ENCODE results near the gene TTLL1.
"Not testable (repeated sequence)": the region's sequence is repeated elsewhere in the genome, so short reads cannot be mapped to it uniquely, and the experiment has no call there.

The TTLL1 gene

DNA sequence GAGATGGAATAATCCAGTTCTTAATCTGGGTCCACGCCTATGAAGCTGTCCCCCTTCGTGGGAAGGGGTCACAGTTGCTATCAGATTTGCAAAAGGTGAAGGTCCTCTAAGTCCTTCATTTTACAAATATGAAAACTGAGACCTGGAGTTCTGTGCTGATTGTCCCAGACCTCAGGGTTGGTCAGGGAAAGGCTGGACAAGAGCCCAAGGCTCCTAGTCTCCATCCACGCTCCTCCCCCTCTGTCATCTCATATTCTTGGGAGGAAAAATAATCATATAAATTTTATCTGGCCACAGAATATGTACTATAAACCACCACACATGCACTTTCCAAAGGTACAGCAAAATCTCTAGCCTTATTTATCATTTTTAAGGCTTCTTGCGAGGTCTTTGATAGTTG lies 79.7 kb downstream of the TTLL1 start:
- no peak for DNase-seq

DNA sequence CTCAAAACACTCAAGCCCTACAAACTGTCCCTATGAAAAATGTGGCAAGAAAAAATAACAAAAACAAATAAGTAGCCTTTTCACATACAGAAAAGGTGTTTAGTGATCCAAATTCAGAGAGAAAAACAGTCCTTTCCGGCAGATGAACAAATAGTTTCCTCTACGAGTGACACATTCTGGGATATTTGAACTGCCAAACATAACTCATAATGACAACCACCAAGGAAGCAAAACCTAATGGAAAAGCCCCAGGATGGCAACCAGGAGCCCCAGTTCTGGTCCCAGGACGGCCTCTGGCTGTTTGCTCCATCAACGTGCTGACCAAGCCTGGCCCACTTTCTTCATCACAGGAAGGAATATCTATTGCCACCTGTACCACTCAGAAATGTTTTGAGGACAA lies 80.3 kb downstream of the TTLL1 start:
- no peak for DNase-seq

DNA sequence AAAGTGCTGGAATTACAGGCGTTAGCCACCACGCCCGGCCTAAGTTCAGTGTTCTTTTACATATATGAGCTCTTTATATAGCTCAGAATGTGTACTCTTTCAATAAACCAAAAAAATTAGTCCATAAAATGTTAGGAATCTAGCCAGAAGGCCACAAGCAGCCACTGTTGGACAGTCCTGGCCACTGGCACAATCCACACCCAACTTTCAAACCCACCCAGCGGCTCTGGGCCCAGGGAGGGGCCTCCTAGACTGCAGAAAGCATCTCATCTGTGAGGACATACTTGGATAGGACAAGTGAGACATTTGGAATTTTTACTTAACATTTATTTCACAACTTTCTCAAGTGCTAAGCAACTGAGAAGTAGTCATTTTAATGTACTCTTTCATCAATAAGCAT lies 80.7 kb downstream of the TTLL1 start:
- no peak for DNase-seq

DNA sequence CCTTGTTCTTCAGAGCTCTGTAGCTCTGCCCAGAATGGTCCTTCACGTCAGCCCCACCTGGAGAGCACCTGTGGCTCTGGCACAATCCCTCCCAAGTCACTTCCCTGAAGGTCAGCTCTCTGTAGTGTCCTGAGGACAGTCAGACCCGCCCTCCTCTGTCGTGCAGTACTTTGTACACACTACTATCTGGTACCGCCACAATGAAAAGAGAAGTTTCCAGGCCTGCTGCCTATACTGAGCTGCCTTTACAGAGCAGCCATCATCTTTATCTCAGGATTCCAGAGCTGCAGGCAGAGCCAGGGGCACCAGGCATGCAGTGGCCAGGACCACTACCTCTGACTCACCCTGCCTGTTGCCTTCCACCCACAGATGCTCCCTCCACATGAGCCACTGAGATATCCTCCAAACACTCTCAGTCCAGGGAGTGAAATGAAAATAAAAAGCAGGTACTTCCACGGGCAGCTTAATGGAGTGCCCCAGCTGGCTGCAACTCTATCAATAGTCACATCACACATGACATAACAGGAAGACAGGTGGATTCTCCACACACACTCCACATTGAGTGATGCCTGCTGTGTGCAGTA lies 81.6 kb downstream of the TTLL1 start:
- DNase-seq: no peak

DNA sequence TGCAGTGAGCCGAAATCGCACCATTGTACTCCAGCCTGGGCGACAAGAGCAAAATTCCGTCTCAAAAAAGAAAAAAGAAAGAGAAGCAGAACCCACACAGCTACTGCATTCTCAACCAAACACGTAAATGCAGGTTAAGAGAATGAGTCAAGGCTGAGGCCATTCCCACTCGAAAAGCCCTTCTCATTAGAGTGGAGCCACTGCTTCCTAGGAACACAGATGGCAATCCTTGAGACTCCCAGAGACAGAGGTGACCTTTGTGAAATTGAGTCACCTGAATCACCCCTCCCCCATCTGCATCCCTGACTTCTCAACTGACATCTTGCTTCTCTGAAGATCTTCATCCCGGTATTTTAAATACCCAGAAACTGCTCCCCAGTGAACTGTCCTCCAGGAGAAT lies 82.4 kb downstream of the TTLL1 start:
- no peak for DNase-seq

DNA sequence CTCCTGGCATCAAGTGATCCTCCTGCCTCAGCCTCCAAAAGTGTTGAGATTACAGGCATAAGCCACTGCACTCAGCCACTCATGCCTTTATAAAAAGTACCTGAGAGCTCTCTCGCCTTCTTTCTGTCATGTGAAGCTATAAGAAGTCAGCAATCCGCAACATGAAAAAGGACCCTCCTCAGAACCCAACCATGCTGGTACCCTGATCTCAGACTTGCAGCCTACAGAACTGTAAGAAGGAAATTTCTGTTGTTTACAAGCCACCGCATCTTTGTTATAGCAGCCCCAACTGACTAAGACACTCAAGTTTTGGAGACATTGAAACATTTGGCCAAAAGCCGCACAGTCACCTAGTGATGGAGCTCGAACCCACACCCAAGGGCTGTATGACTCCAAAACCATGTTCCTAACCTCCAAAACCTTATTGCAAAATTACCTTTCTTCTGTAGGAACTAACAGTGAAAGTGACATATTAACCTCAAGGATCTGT lies 83.1 kb downstream of the TTLL1 start:
- no peak for DNase-seq

DNA sequence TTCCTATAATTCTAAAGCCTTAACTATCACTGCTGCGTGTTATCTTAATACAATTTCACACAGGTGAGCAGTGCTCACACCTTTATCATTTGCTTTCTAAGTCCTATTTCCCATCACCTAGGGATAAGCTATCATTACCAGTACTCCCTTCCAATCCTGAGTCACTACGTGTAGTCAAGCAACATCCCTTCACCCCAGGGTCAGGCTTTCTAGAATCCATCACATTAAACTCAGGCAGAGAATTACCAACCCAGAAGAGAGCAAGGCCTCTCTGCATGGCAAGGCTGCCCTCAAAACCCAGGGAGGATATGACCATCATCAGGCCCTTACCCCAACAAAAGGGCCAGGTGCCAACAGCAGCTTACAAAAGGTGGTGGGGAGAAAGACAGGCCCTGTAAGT lies 84.1 kb downstream of the TTLL1 start:
- no peak for DNase-seq

DNA sequence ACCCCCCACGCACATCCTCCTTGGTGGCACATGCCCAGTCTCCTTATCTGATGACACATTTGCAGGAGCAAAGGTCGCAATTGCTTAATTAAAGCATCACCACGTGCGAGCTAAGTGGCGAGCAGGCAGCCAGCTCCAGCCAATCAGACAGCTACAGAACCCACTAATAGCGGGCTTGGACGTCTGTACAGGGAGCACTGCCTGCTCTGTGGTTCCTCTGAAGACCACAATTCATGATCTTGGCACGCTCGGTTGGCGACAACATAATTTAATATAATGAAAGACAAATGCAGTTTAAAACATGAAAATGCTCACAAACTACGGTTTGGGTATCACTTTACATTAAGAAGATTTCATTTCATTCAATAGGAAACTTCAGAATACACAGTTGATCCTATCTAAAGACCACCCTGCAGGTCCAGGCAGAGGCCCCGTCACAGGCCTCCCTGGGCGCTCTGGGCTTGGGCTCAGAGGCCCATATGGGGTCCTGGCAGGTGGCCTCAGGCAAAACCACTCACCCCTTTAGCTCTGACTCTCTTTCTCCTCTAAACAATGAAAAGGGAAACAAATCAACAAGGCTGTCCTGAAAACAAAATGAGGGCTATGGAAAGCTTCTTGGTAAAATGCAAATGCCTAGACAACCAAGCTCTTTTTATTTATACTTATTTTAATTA lies 84.7 kb downstream of the TTLL1 start:
- DNase-seq: no peak

DNA sequence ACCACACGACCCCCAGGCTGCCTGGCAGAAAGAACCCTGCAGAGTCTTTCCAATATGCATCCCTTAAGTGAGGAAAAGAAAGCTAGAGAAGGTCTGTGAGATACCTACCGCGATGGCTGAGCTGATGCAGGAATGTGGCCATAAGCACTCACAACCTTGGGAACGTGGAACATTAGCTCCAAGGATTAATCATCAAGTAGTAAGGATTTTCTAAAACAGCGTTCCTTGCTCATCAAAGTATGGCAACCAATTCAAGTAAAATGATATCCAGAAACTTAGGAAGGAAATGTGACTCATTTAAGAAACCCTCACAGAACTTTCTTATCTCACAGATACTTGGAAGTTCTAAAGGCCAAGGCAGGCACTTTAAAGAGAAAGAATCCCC lies 87.0 kb downstream of the TTLL1 start:
- DNase-seq: no peak

DNA sequence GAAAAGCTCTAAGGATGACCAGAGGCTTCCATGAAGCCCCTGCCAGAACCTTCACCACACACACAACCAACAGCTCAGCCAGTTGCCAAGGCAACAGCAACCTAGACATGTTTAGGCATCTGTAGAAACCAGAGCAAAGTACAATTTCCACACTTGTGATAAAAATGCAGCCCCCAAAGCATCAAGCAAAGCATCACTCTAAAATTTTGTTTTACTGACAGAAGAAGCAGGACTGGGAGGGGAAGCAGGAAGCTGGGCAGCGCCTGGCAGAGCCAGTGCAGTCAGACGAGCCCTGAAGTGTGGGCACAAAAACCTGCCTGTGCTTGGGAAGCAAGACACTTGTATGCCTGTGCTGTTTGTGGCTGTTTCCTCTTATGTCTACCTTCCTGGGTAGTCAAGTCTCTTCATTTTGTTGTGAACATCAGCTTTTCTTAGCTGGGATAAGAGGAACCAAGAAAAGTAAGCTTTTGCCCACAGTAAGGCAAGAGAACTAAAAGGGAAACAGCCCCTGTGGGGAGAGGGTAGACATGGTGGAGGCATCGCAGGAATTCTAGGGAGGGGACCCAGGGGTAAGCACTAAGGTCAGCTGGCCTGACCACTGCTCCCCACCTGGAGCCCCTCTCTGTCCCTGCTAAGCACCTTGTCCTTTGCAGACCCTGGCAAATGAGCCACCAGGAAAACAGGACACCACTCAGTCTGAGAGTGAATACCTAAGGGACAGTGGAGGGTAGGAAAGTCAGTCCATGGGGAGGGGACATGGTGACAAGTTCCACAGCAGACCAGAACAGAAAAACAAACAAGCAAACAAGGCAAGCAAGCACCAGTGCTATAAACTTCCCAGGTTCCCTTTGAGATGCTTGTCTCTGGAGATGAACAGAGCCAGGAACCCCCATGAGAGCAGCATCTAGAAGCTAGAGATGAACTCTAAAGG lies 87.7 kb downstream of the TTLL1 start:
- no peak for DNase-seq

DNA sequence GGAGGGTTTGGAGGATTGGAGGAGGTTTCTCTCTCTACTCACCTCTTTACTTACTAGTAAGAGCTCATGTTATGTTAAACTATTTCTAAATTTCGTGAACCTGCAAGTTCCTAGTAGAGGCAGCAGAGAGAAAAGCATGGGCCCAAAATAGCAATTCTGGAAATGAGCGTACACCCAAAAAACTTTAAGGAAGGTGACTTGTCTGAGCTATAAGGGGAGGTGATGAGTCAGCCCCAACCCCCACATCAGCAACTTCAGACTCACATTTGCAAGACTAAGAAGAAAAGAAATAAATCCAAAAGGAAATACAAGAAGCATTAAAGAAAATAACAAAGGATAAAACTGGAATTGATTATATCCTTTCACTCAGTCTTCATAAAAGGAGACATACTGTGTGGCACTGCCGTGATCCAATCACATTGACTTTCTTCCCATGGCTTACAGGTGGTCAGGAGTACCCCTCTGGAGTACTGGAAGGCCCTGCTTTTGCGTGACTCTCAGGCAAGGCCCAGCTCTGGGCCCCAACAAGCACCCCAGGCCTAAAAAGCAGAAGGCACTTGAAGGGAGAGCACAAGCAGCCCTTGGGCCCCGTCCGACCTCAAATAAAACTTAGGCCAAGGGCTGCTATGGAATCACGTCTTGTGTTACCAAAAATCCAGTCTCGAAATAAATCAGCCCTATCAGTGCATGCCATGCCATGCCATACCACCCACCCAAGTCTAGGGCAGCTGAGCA lies 88.6 kb downstream of the TTLL1 start:
- DNase-seq: no peak

DNA sequence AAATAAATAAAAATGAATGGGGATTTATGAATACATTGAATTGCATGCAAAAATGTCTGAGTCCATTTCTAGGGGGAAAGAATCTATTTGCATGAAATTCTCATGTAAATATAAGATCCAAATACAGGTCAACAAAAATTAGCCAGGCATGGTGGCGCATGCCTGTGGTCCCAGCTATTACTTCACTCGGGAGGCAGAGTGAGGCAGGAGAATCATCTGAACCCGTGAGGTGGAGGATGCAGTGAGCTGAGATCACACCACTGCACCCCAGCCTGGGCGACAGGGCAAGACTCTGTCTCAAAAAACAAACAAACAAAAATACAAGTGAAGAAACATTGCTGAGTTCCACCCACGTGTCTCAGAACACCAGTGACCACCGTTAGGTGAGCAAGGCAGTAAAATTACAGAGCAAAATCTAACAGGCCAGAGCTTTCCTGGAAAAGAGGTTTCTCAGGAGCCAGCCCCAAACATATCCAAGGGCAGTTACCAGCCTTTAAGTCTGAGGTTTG lies 91.6 kb downstream of the TTLL1 start:
- DNase-seq: no peak

DNA sequence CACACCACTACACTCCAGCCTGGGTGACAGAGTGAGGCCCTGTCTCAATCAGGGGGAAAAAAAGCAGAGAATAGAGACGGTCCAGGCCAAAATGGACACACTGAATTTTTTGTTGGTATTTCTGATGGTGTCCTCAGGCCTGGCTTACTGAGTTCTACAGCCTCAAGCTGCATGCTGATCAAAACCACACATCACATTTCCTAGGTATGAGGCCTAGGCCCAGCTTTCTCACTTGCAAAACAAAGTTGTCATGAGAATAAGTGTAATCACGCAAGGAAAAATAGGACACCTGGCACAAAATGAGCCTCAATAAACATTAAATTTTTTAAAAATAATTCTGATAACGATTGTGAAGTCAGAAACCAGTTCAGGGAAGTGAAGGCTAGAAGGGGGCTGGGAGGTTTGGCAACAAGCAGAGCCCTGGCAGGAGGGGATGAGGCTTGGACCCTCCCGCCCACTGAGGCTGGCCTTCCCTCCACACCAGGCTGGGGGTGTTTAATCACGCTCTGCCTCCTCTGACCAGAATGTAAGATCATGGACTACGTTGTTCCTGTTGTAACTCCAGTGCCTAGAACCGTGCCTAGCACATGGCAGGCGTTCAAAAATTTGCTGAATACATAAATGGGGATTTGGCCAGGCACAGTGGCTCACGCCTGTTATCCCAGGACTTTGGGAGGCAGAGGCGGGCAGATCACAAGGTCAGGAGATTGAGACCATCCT lies 92.4 kb downstream of the TTLL1 start:
- DNase-seq: no peak

DNA sequence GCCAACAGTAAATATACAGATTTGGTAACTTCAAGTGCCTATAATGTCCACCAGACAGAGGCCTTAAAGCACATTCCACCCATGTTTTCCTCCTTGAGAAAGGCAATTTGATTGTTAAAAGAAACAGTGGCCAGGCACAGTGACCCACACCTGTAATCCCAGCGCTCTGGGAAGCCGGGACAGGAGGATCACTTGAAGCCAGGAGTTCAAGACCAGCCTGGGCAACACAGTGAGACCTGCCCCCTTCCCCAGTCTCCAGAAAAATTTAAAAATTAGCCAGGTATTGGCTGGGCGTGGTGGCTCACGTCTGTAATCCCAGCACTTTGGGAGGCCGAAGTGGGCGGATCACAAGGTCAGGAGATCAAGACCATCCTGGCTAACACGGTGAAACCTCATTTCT lies 93.5 kb downstream of the TTLL1 start:
- DNase-seq: not testable (repeated sequence)

DNA sequence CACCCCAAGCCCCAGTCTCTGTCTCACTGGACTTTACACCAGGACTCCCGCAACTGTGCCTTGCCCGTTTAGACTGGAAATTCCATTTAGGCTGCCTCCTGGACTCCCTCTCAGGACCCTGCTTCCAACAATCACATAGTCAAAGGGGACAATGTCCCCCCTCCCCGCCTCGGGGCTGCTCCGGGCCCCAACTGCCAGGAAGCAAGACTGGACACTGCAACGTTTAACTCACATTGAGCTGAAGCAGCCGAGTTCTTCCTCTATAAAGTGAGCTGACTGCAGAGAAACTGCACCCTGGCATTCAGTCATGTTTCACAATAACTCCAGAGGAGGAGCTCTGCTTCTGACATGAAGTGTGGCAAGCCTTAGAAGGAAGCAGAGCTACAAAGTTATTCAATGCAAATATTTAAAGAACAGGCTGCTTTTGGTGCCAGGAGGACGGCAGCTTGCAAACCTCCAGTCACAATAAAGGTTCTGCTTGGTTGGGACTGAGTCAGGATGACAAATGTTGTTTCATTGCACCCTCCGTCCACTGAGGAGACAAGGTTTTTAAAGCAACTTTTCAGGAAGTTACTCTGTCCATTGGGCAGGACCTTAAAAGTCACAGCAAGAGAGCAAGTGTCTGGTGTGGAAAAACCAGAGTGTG lies 94.2 kb downstream of the TTLL1 start:
- DNase-seq: no peak

DNA sequence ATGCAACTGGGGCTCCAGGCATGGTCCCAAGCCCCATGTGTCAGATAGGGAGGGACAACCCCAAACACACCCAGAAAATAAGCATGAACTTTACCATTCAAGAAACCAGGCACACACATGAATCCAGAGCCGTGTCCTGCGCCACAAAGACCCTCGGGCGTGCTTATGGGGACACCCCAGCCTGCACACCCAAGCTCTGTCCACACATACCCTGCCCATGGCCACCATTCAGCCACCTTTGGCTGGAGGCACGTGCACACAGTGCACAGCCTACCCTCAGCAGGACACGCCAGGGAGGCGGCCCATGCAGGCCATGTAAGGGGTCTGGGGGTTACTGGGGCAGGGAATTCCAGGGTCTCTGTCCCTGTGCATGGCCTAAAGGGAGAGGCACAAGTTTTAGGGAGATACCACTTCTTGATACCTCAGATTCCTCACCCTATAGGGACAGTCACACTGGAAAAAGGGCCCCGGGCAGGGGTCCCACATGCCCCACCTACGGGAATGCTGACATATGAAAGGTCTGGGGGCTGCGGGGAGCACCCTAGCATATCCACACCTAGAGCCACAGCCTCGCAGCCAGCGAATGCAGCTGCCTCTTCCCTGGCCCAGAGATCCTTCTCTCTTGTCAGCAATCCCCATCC lies 94.8 kb downstream of the TTLL1 start:
- DNase-seq: no peak

DNA sequence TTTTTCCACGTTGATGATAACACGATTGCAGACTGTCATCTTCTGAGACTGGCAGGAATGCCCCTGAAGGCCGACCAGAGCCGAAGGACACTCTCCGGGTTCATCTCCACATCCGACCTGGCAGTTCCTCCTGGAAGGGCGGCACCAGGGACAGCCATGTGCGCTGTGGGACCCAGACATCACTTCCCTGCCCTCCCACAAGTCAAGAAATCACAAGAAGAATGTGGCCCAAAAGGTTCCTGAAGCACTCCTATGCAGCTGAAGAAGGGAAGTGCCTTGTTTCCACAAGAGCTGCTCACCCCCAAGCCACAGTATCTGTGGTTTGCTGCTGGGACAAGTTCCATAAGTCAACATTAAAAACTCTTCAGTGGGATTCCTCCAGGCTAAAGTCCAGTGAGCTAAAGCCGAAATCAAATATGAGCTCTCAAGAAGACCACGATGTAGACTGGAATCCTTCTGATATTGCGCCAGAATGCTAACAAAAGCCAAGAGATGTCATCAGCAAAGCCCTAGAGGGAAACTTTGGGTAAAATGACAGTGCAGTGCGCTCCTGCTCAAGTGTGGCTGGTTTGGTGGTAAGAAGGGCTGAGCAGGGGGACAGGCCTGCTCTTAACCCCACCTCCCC lies 95.4 kb downstream of the TTLL1 start:
- DNase-seq: no peak

DNA sequence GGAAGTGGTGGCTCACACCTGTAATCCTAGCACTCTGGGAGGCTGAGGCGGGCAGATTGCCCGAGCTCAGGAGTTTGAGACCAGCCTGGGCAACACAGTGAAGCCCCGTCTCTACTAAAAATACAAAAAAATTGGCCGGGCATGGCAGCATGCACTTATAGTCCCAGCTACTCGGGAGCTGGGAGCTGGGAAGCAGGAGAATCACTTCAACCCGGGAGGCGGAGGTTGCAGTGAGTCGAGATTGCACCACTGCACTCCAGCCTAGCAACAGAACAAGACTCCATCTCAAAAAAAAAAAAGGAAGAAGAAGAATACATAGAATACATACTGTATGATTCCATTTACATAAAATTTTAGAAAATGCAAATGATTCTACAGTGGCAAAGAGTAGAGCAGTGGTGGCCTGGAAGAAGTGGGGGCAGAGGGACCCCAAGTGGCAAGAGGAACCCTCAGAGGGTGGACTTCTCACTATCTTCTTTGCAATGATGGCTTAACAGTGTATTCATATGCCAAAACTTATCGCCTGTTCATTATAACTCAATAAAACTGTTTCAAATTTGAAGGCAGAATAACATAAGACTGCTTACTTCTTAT lies 96.2 kb downstream of the TTLL1 start:
- no peak for DNase-seq

DNA sequence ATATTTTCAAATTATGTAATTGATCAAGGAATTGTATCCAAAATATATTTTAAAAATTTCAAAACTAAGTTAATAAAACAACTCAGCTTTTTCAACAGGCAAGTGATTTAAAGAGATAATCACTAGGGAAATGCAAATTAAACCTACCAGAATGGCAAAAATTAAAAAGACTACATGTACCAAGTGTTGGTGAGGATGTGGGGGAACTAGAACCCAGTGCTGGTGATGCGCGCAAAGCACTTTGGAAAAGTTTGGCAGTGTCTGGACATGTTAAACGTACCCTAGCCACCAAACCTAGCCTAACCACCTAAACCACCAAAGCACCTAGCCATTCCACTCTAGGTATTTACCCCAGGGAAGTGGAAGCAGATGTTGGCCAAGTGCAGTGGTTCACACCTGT lies 97.1 kb downstream of the TTLL1 start:
- DNase-seq: no peak

DNA sequence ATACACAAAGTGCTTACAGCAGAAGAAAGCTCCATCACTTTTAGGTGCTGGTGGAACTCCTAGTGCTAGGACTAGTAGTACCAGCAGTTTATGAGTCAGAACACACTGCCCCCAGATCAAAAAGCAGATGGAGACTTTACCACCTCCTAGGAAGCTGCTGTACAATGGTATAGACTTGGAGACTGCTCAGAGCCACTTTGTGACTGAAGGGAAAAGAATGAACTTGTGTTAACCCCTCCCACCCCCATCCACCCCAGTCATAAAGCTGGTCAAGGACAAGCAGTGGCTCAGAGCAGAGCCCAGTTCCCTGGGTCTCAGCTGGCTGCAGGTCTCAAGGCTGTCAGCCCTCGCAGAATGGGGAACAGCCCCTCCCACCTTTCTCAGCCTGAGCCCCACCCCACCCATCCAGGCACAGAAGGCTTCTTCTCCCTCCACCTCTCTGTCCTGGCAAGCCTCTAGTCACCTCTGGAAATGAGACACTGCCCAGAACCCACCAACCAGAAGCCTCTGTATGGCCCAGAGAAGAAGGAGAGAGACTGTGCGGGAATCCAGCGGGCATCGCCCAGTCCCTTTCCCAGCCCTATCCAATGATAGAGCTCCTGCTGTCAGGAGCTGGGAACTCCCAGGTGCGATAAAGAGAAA lies 98.1 kb downstream of the TTLL1 start:
- DNase-seq: no peak

Data from NCI-H1694 treated with DMSO at 0.1 percent for 48 hours (cell line).